ENCODE results near the gene CDON. TPM values are rescaled to one million over a fixed set of nuclear protein-coding genes. Genes with fewer than 3 reads are reported as not detected.

Gene CDON
- total and polyA plus RNA-seq, 2 of the 13 experiments (the other 11 are each of a cell fraction or from before 2014, with no cell fraction given), result 9.6 to 12.8 TPM

DNA sequence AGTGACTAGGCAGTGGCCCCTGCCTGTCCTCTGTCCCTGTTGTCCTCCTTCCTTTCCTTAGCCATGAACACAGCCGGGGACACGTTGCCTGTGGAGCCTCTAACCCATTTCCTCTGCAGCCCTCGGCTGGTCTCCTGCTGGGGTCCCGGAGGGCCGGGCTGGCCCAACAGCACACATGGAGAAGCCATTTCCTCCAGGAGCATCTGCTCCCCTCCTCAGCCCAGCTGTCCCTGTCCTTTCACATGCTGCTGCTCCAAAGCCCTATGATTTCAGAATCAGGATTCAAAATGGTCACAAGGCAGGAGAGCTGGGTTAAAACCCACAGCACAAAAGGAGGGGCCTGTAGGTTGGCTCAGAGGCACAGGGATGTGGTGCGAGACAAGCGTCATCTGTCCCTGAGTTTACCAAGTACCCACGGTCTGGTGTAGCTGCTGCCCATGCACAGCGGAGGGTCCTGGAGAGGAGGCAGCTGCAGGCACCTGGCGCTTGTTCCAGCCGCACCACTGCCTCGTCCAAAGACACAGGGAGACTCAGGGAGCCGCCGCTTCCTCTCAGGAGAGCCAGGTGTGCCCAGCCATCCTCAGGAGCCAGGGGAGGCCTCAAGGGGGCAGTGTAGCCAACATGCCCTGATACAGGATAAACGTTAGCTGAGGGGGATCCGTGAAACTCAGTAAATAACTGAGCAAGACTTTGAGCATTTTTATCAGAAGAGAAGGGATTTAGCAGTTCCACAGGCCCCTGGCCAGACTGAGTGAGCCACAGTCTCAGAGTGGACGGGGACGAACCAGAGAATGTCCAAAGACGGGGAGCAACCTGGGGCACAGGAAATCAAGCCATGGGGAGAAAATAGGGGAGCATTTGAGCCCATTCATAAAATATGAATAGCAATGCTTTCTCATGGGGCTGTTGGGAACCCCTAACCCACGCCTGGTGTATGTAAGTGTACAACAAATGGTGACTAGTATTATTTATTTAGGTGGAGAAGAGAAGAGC is 120.8 kb downstream of the CDON start (continued):
- TF ChIP-seq, protein P1, sequence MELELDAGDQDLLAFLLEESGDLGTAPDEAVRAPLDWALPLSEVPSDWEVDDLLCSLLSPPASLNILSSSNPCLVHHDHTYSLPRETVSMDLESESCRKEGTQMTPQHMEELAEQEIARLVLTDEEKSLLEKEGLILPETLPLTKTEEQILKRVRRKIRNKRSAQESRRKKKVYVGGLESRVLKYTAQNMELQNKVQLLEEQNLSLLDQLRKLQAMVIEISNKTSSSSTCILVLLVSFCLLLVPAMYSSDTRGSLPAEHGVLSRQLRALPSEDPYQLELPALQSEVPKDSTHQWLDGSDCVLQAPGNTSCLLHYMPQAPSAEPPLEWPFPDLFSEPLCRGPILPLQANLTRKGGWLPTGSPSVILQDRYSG (CRISPR knock-in tag; IDR thresholded peaks at IDR 0.05), result no peak
- no peak for TF ChIP-seq POLR2G (IDR thresholded peaks at IDR 0.05; ENCODE audit: low read depth, low read length)
- no peak for TF ChIP-seq ERF (CRISPR knock-in tag; IDR thresholded peaks at IDR 0.05)
- no peak for TF ChIP-seq MAFG (CRISPR knock-in tag; IDR thresholded peaks at IDR 0.05)
- peak; percentile 9; the same call in 1 of the 2 replicates for TF ChIP-seq SOX5 (CRISPR knock-in tag; IDR thresholded peaks at IDR 0.05; ENCODE audit: borderline replicate concordance)
- TF ChIP-seq, protein P2, sequence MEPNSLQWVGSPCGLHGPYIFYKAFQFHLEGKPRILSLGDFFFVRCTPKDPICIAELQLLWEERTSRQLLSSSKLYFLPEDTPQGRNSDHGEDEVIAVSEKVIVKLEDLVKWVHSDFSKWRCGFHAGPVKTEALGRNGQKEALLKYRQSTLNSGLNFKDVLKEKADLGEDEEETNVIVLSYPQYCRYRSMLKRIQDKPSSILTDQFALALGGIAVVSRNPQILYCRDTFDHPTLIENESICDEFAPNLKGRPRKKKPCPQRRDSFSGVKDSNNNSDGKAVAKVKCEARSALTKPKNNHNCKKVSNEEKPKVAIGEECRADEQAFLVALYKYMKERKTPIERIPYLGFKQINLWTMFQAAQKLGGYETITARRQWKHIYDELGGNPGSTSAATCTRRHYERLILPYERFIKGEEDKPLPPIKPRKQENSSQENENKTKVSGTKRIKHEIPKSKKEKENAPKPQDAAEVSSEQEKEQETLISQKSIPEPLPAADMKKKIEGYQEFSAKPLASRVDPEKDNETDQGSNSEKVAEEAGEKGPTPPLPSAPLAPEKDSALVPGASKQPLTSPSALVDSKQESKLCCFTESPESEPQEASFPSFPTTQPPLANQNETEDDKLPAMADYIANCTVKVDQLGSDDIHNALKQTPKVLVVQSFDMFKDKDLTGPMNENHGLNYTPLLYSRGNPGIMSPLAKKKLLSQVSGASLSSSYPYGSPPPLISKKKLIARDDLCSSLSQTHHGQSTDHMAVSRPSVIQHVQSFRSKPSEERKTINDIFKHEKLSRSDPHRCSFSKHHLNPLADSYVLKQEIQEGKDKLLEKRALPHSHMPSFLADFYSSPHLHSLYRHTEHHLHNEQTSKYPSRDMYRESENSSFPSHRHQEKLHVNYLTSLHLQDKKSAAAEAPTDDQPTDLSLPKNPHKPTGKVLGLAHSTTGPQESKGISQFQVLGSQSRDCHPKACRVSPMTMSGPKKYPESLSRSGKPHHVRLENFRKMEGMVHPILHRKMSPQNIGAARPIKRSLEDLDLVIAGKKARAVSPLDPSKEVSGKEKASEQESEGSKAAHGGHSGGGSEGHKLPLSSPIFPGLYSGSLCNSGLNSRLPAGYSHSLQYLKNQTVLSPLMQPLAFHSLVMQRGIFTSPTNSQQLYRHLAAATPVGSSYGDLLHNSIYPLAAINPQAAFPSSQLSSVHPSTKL (CRISPR knock-in tag; IDR thresholded peaks at IDR 0.05), result 0 out of 2 replicates have a peak, but pooled peaks have one; percentile 27
- TF ChIP-seq RBM22 (optimal IDR thresholded peaks at IDR 0.05; ENCODE audit: low read length), result no peak
- peak; percentile 76; the same call in 1 of the 2 replicates for TF ChIP-seq ZNF614 (CRISPR knock-in tag; IDR thresholded peaks at IDR 0.05; ENCODE audit: borderline replicate concordance)
- peak; percentile 49 for TF ChIP-seq ZFX (CRISPR knock-in tag; IDR thresholded peaks at IDR 0.05; ENCODE audit: low read depth)
- TF ChIP-seq XRCC5 (optimal IDR thresholded peaks at IDR 0.05; ENCODE audit: low read length), result peak; percentile 84
- no peak for TF ChIP-seq ZBTB8A (CRISPR knock-in tag; IDR thresholded peaks at IDR 0.05; ENCODE audit: borderline replicate concordance, low read depth)
- TF ChIP-seq HOXD1 (CRISPR knock-in tag; IDR thresholded peaks at IDR 0.05), result no peak
- peak; percentile 32; the same call in 1 of the 2 replicates for TF ChIP-seq HIVEP1 (CRISPR knock-in tag; IDR thresholded peaks at IDR 0.05)
- no peak for TF ChIP-seq NFE2 (CRISPR knock-in tag; IDR thresholded peaks at IDR 0.05)
- TF ChIP-seq ZNF775 (CRISPR knock-in tag; IDR thresholded peaks at IDR 0.05; ENCODE audit: borderline replicate concordance), result no peak
- TF ChIP-seq IRF2 (CRISPR knock-in tag; IDR thresholded peaks at IDR 0.05), result no peak
- peak; percentile 36; the same call in 1 of the 2 replicates for TF ChIP-seq ZNF768 (CRISPR knock-in tag; IDR thresholded peaks at IDR 0.05)
- TF ChIP-seq ZSCAN21 (CRISPR knock-in tag; IDR thresholded peaks at IDR 0.05; ENCODE audit: borderline replicate concordance), result 0 out of 2 replicates have a peak, but pooled peaks have one; percentile 43
- TF ChIP-seq ARID2 (CRISPR knock-in tag; IDR thresholded peaks at IDR 0.05; ENCODE audit: borderline replicate concordance), result no peak
- TF ChIP-seq, protein P3, sequence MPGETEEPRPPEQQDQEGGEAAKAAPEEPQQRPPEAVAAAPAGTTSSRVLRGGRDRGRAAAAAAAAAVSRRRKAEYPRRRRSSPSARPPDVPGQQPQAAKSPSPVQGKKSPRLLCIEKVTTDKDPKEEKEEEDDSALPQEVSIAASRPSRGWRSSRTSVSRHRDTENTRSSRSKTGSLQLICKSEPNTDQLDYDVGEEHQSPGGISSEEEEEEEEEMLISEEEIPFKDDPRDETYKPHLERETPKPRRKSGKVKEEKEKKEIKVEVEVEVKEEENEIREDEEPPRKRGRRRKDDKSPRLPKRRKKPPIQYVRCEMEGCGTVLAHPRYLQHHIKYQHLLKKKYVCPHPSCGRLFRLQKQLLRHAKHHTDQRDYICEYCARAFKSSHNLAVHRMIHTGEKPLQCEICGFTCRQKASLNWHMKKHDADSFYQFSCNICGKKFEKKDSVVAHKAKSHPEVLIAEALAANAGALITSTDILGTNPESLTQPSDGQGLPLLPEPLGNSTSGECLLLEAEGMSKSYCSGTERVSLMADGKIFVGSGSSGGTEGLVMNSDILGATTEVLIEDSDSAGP (CRISPR knock-in tag; IDR thresholded peaks at IDR 0.05; ENCODE audit: borderline replicate concordance), result peak; percentile 38; the same call in 1 of the 2 replicates
- TF ChIP-seq ZNF546 (CRISPR knock-in tag; conservative IDR thresholded peaks at IDR 0.05), result no peak
- TF ChIP-seq ZNF747 (CRISPR knock-in tag; IDR thresholded peaks at IDR 0.05; ENCODE audit: borderline replicate concordance), result no peak
- TF ChIP-seq RAD21 (CRISPR knock-in tag; IDR thresholded peaks at IDR 0.05), result peak; percentile 39; the same call in 1 of the 2 replicates

Measured in HepG2 (cell line).